ENCODE measurements around the gene NUDT5.
A peak's percentile ranks its signal among the peaks of the same experiment; 100 is the strongest.
"Not testable (repeated sequence)": the region's sequence is repeated elsewhere in the genome, so short reads cannot be mapped to it uniquely, and the experiment has no call there.

Gene NUDT5

GRCh38 chr10:12205082-12205481, 9.4 kb upstream of the NUDT5 start:
- DNase-seq (ENCODE audit: low read depth, low spot score): no peak

DNA sequence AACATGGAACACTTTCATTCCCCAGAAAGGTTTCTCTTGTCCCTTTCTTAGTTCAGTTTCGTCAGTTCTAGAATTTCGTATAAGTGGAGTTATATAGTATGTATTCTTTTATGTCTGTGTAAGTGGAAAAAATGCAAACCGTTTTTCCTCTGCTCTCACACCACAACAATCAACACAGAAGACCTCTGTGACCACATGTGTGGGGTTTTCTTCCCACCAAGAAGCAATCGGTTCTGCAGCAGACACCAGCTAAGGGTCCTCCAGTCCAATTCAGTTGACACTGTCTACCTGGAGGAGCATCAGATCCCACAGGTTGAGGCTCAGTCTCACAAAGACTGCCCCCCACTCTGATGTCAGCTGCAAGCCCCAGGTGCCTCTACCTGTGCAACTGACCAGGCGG, 6.5 kb upstream of the NUDT5 start:
- DNase-seq (ENCODE audit: low read depth, low spot score): no peak

- no peak for DNase-seq (ENCODE audit: low read depth, low spot score)
These were observed 5.9 kb upstream of the NUDT5 start for GRCh38 chr10:12201543-12201942.

DNA sequence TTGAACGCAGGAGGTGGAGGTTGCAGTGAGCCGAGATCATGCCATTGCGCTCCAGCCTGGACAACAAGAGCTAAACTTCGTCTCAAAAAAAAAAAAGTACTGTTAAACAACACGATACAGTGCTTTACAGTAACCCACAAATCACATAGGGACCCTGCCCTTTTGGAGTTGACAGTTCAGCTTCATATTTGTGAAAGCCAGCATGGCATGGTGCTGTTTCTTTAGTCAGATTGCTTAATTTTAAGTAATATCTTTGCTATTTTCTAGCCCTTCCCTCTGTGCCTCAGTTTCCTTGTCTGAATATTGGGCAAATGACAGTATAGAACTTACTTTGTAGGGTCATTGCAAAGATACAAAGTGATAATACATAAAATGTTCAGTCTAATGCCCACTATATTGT, 5.2 kb upstream of the NUDT5 start:
- no peak for DNase-seq (ENCODE audit: low read depth, low spot score)

DNA sequence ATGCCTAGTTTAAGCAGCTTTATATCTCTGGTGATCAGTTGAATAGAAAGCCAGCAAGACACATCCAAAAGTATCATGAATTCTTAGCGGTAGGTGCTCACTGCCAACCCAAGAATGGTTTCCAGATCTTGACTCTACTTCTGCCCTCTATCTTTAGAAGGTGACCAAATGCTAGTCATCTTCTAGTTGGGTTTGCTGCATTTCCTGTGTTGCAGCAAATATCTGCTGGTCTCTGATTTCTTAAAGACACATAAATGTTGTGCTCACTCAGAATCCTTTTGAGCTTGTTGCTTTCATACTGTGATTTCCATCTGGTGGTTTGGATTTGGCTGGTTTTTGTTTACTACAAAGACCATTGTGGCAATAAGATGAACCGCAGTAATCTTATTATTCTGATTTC, 2.5 kb upstream of the NUDT5 start:
- DNase-seq (ENCODE audit: low read depth, low spot score): no peak

DNA sequence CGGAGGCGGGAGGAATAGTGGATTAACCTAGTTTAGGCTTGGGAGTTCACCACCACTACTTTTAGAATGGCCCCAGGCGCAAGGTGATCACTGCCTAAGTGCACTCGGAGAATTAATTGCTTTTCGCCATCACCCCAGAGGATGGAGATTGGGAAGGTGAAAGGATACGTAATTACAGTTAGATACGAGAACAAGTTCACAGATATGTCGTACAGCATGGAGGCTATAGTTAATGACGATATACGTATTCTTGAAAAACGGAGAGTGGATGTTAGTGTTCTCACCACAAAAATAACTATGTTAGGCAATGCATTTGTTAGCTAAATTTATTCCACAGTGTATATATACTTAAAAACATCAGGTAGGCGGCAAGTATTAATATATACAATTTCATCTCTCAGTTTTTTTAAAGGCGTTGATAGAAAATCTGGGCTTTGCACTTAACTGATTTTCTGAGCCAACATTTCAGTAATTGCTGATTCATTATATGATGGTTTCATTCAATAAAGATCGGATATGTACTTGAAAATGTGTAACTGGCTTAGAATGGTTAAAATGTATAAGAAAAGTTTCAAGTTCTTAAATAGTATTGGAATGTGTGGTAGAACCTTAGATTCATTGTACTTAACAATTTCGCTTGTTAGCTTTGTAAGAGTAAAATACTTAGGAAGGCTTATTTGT, 980 bp upstream of the NUDT5 start:
- DNase-seq (ENCODE audit: low read depth, low spot score): no peak

- no peak for DNase-seq (ENCODE audit: low read depth, low spot score)
These were observed 449 bp downstream of the NUDT5 start for GRCh38 chr10:12195281-12195602.

DNA sequence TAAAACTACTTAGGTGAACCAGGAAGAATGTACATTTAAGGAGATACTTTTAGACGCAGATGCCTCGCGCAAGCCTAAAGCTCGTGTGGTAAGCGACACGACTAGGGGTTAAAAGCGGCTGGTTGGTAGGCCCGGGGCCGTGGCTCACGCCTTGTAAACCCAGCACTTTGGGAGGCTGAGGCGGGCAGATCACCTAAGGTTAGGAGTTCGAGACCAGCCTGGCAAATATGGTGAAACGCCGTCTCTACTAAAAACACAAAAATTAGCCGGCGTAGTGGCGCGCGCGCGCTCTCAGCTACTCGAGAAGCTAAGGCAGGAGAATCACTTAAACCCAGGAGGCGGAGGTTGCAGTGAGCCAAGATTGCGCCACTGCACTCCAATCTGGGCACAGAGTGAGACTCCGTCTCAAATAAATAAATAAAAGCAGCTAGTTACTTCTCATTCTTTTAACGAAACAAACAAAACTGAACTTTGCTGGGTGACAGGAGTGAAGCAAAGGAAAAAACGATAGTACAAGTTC, 879 bp downstream of the NUDT5 start:
- DNase-seq (ENCODE audit: low read depth, low spot score): no peak

GRCh38 chr10:12193193-12193592, 2.5 kb downstream of the NUDT5 start:
- DNase-seq (ENCODE audit: low read depth, low spot score): no peak

DNA sequence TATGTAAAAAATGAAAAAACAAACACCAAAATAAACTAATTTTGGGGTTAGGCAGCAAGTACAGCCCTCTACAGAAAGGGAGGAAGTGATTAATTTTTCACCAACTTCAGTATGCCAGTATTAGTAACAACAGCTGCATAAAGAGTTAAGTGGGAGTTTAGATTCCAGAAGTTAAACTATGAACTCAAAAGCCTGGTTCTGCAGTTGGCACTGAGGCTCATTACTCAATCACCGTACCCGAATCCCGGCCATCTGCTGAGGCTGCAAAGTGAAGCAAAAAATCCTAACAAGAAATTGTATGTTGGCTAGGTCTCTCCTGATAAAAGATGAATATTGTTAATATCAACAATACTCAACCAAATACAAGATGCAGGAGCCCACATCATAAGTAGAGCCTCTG, 4.0 kb downstream of the NUDT5 start:
- DNase-seq (ENCODE audit: low read depth, low spot score): no peak

DNA sequence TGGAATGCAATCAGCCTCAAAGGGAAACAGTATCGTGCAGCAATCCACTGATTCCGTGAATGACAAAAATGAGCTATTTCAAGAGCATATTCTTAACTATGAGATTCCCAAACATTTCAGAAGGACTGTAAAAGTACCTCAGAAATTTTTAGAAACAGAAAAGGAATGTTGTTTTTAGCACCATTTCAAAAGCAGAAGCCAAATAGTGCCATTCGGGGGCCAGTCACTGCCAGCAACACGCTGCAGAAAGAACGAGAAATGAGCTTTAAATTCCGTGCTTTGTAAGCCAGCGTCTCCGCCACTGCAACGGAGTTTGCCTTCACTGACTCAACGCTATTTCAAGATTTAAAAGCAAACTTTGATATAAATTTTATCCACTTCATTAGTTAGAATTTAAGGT, 6.3 kb downstream of the NUDT5 start:
- DNase-seq (ENCODE audit: low read depth, low spot score): no peak

GRCh38 chr10:12188656-12189055, 7.0 kb downstream of the NUDT5 start:
- no peak for DNase-seq (ENCODE audit: low read depth, low spot score)

DNA sequence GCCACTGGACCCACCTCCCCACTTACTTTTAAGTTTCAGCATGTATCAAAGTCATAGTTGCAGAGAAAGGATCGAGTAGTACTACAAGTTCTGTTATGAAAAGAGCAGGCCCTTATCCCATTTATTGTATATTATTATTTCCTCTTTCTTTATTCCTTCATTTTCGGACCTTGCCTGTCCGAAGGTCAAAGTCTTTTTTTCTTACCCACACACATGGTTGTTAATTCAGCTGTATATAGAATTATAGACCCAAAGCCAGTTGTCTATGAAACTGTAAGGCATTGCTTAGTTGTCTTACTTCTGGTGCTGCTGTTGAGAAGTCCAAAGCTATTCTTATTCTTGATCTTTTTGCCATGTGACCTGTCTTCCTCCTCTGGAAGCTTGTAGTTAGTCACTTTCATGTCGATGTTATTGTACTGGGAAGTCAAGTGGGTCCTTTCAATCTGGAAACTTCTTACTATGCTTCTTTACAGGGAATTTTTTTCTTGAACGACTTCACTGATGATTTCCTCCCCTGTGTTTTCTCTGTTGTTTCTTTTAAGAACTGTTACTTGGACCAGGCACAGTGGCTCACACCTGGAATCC, 8.3 kb downstream of the NUDT5 start:
- no peak for DNase-seq (ENCODE audit: low read depth, low spot score)

GRCh38 chr10:12186323-12186722, 9.4 kb downstream of the NUDT5 start:
- no peak for DNase-seq (ENCODE audit: low read depth, low spot score)

GRCh38 chr10:12184165-12184564, 11.5 kb downstream of the NUDT5 start:
- DNase-seq (ENCODE audit: low read depth, low spot score): no peak

DNA sequence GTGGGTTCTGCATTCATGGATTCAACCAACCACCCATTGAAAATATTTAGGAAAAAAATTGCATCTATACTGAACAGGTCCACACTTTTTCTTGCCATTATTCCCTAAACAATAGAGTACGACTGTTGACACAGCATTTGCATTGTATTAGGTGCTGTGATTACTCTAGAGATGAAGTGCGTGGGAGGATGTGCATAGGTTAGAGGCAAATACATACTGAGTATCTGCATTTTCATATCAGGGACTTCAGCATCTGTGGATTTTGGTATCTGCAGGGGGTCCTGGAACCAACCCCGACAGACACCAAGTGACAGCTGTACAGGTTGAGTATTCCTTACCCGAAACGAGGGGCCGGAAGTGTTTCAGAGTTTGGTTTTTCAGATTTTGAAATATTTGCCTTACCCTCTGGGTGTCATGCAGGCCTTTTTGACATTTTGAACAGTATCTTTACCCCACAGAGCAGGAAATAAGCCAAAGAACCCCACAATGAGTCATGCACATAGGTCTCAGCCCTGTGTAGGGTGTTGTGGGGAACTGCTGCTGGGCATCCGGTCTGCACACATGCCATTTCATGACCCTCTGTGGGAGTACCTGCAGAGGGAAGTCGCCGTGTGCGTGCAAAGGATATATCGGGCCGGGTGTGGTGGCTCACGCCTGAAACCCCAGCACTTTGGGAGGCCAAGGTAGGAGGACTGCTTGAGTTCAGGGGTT, 14.5 kb downstream of the NUDT5 start:
- DNase-seq (ENCODE audit: low read depth, low spot score): no peak

- DNase-seq (ENCODE audit: low read depth, low spot score): peak; percentile 35
These were observed 15.3 kb downstream of the NUDT5 start for GRCh38 chr10:12180221-12180974.

DNA sequence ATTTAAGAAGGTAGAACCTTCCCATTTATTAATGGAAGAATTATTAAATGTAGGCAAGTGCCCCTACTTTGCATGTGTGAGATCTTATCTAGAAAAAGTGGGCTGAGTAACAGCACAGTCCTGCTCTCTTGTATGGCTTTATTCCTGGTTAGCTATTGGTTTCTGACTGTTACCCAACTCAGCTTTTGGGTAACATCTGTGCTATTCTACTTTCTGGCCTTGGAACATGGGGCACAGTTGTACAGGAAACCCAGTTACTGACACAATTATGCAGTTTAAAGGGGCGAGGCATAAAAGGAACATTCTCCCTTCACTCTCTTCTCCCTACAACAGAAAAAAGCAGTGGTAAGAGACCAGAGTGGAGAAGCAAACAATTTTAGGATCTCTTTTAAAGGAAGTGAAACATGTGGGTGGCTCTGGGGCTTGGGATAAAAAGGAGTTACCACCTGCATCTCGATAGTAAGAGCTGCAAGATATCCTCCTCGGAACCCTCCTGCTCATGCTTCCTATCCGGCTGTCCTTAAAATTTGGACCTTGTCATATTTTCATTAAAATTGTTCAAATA, 16.0 kb downstream of the NUDT5 start:
- no peak for DNase-seq (ENCODE audit: low read depth, low spot score)

DNA sequence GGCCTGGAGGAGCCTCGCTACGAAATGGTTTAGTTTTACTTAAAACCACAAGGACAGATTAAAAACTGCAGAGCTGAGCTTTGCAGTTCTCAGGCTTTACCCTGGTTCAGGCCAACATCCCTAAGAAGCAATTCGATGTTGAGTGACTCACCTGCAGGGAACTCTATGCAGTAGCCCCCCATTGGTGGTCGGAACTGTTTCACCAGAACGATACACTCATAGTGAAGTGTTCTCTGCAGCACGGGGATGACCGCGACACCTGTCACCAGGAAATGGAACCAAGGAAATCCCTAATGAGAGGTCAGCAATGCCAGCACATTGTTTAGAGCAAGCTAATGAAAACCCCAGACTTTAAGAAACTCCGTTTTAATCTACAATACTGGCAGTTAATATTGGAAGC, 18.0 kb downstream of the NUDT5 start:
- DNase-seq (ENCODE audit: low read depth, low spot score): no peak

DNA sequence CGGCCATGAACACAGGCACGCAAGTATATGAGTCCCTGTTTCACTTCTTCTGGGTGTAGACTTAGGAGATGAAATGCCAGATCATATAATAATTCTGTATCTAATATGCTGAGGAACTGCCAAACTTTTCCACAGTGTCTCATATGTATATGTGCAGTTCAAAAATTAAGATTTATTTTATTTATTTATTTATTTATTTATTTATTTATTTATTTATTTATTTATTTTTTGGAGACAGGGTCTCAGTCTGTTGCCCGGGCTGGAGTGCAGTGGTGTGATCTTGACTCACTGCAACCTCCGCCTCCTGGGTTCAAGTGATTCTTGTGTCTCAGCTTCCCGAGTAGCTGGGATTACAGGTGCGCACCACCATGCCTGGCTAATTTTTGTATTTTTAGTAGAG, 24.2 kb downstream of the NUDT5 start:
- not testable (repeated sequence) for DNase-seq (ENCODE audit: low read depth, low spot score)

- no peak for DNase-seq (ENCODE audit: low read depth, low spot score)
These were observed 29.5 kb downstream of the NUDT5 start for GRCh38 chr10:12165999-12166775.
